Suprapubic skin (tissue), 4 donors: ENCODE results near the gene FGF2.

Experiments
- CTCF ChIP-seq, 2 donors: fragments of 200-600 bp in 1 of 2; fragments of 450-650 bp in 1 of 2; sonication (generic) in 1 of 2; IDR thresholded peaks; one replicate each; pipeline ENCODE4 v1.5.1; 2016 to 2019; ENCODE audit warnings: antibody characterized with exemption in 2 of 2, mild to moderate bottlenecking in 1 of 2, moderate library complexity in 1 of 2
- EP300 ChIP-seq: sonication (generic); formaldehyde crosslinking; IDR thresholded peaks from one replicate; pipeline ENCODE4 v1.6.1; 2017; ENCODE audit warnings: antibody characterized with exemption
- POLR2AphosphoS5 ChIP-seq, 3 donors: sonication (generic); formaldehyde crosslinking; IDR thresholded peaks; one replicate each; pipeline ENCODE4 v1.6.1; 2017; ENCODE audit warnings: antibody characterized with exemption in 3 of 3

DNA sequence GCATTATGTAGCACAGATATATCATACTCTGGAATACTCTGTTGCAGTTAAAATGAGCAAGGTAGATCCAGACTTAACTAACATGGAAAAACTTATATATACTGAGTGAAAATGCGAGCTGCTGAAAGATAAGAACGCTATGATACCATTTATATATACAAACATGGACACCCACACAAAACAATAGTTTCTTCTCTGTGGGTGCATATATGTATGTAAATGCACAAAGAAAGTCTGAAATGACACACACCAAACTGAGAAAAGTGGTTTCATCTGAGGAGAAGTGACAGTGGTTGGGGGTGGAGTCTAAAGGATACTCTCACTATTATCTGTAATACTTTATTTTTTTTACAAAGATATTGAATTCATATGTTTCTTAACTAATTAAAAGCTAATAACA, 12.2 kb upstream of the FGF2 start:
- TF ChIP-seq CTCF (IDR thresholded peaks at IDR 0.05) (no peak), POLR2AphosphoS5 (IDR thresholded peaks at IDR 0.05) (no peak), EP300 (no peak)
